Measurements from ENCODE around the gene SLC9A9. TPM values are rescaled to one million over a fixed set of nuclear protein-coding genes. Genes with fewer than 3 reads are reported as not detected.
A peak's percentile ranks its signal among the peaks of the same experiment; 100 is the strongest.

Gene SLC9A9
- total and polyA plus RNA-seq, 9 of the 15 experiments (the other 6 are each of a cell fraction or from before 2014, with no cell fraction given) = 0.03 to 0.13 TPM; not detected in 7

DNA sequence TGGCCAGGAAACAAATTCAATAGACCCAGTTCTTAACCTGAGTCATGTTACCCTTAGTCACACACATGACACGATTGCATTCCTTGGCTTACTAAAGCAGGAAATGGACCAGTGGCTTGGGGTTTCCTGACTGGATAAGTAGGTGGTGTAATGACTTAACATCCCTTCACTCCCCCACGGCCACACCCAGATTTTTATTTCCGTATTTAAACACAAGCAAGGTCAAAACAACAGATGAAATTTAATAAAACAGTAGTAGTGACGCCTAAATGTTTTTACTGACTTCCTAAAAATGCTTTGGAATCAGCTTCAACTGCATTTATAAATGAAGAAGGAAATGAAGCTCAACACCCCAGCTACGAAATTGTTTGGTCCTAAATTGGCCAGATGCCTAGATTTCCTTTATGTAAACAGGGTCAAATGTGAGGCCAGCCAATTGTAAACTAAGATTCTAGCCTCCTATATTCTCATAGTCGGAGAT is 404.4 kb downstream of the SLC9A9 start (continued):
- TF ChIP-seq BCLAF1 (IDR thresholded peaks at IDR 0.05; ENCODE audit: borderline replicate concordance in 1 of 2, control insufficient read depth in 1 of 2, low read depth in 2 of 2, low read length in 1 of 2) (no peak), ETV5 (CRISPR knock-in tag; IDR thresholded peaks at IDR 0.05; ENCODE audit: low read depth) (0 out of 2 replicates have a peak, but pooled peaks have one; percentile 39), ZNF224 (CRISPR knock-in tag; IDR thresholded peaks at IDR 0.05) (no peak), ZBTB40 (IDR thresholded peaks at IDR 0.05) (0 out of 2 replicates have a peak, but pooled peaks have one; percentile 17), ZBTB40 (CRISPR knock-in tag; IDR thresholded peaks at IDR 0.05) (no peak), PURB (CRISPR knock-in tag; IDR thresholded peaks at IDR 0.05; ENCODE audit: low read depth) (no peak), CEBPB (tag; IDR thresholded peaks at IDR 0.05) (0 out of 2 replicates have a peak, but pooled peaks have one; percentile 12), FOXA1 (IDR thresholded peaks at IDR 0.05; ENCODE audit: borderline replicate concordance) (peak; percentile 20; the same call in 1 of the 2 replicates), CAMTA2 (CRISPR knock-in tag; conservative IDR thresholded peaks at IDR 0.05) (no peak), TRIM24 (IDR thresholded peaks at IDR 0.05) (peak; percentile 60 to 69; a peak in 3 of 4 replicates), RFX1 (IDR thresholded peaks at IDR 0.05) (no peak), MAFF (IDR thresholded peaks at IDR 0.05; ENCODE audit: low read length) (0 out of 2 replicates have a peak, but pooled peaks have one; percentile 33), ZNF174 (CRISPR knock-in tag; IDR thresholded peaks at IDR 0.05) (no peak), CEBPG (CRISPR knock-in tag; IDR thresholded peaks at IDR 0.05) (0 out of 2 replicates have a peak, but pooled peaks have one; percentile 10), CEBPG (tag; conservative IDR thresholded peaks at IDR 0.05 in 1 of 2, IDR thresholded peaks at IDR 0.05 in 1 of 2) (peak in 1 of 2 experiments; percentile 63; a peak in 1 of 4 replicates), RAD51 (IDR thresholded peaks at IDR 0.05; ENCODE audit: borderline replicate concordance, low read depth) (peak; percentile 40; the same call in 1 of the 2 replicates)
- TF ChIP-seq, protein P1, sequence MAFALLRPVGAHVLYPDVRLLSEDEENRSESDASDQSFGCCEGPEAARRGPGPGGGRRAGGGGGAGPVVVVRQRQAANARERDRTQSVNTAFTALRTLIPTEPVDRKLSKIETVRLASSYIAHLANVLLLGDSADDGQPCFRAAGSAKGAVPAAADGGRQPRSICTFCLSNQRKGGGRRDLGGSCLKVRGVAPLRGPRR (CRISPR knock-in tag; IDR thresholded peaks at IDR 0.05) = no peak
